GM12878 (cell line): ENCODE measurements around the gene NHERF2. TPM values are rescaled to one million over a fixed set of nuclear protein-coding genes. Genes with fewer than 3 reads are reported as not detected.

Experiments used
- BCL3 ChIP-seq: IDR thresholded peaks from 2 replicates; pipeline ENCODE4 v1.6.1; 2011; ENCODE audit warnings: borderline replicate concordance, low read depth, mild to moderate bottlenecking, moderate library complexity, low read length; ENCODE audit not compliant: insufficient read depth, poor library complexity, severe bottlenecking
- BHLHE40 ChIP-seq, 2 experiments: fragments of 450-650 bp in 1 of 2; IDR thresholded peaks; 2 replicates each; pipeline ENCODE4 v1.6.1; 2011 to 2017; ENCODE audit warnings: low read depth in 2 of 2, borderline replicate concordance in 1 of 2, improper control_type of control experiment in 1 of 2, low read length in 1 of 2, mild to moderate bottlenecking in 1 of 2
- CEBPB ChIP-seq, 2 experiments: fragments of 150-350 bp in 1 of 2; IDR thresholded peaks; 2 replicates each; pipeline ENCODE4 v1.6.1; 2012 to 2014; ENCODE audit warnings: low read depth in 2 of 2, low read length in 2 of 2, borderline replicate concordance in 1 of 2, inconsistent platforms in 1 of 2
- CUX1 ChIP-seq: IDR thresholded peaks from 2 replicates; pipeline ENCODE4 v1.6.1; 2012; ENCODE audit warnings: improper control_type of control experiment, low read depth, low read length; ENCODE audit not compliant: insufficient replicate concordance
- ETV6 ChIP-seq, 2 experiments: fragments of 450-650 bp in 1 of 2; IDR thresholded peaks in 1 of 2; conservative IDR thresholded peaks in 1 of 2; 2 replicates each; pipeline ENCODE4 v1.6.1; 2014; ENCODE audit warnings: antibody characterized with exemption in 1 of 2, borderline replicate concordance in 1 of 2, low read depth in 1 of 2, mild to moderate bottlenecking in 1 of 2, moderate library complexity in 1 of 2
- FOS ChIP-seq: IDR thresholded peaks from 3 replicates; pipeline ENCODE4 v1.6.1; 2011; ENCODE audit warnings: borderline replicate concordance; ENCODE audit not compliant: insufficient read length; ENCODE audit errors: extremely low read depth
- GATAD2B ChIP-seq: fragments of 450-650 bp; conservative IDR thresholded peaks from 2 replicates; pipeline ENCODE4 v1.6.1; 2017; ENCODE audit warnings: low read depth, mild to moderate bottlenecking, moderate library complexity
- HDGF ChIP-seq: fragments of 450-650 bp; IDR thresholded peaks from 2 replicates; pipeline ENCODE4 v1.6.1; 2016; ENCODE audit warnings: antibody characterized with exemption
- JUND ChIP-seq: IDR thresholded peaks from 2 replicates; pipeline ENCODE4 v1.6.1; 2012; ENCODE audit warnings: low read depth, mild to moderate bottlenecking, low read length, improper control_type of control experiment, moderate library complexity
- RAD51 ChIP-seq: fragments of 450-650 bp; IDR thresholded peaks from 2 replicates; pipeline ENCODE4 v1.6.1; 2016; ENCODE audit warnings: moderate library complexity, mild to moderate bottlenecking, inconsistent platforms
- RELA ChIP-seq: fragments of 450-650 bp; IDR thresholded peaks from 2 replicates; pipeline ENCODE4 v1.8.0; 2014; ENCODE audit warnings: borderline replicate concordance; ENCODE audit not compliant: partially characterized antibody
- STAT1 ChIP-seq: fragments of 450-650 bp; conservative IDR thresholded peaks from 2 replicates; pipeline ENCODE4 v1.6.1; 2014; ENCODE audit warnings: antibody characterized with exemption, mild to moderate bottlenecking
- ZBED1 ChIP-seq: IDR thresholded peaks from 2 replicates; pipeline ENCODE4 v1.6.1; 2016; ENCODE audit warnings: borderline replicate concordance
- ZBTB40 ChIP-seq: fragments of 450-650 bp; IDR thresholded peaks from 2 replicates; pipeline ENCODE4 v1.6.1; 2016; ENCODE audit warnings: mild to moderate bottlenecking, moderate library complexity, borderline replicate concordance
- ZNF622 ChIP-seq: fragments of 450-650 bp; IDR thresholded peaks from 2 replicates; pipeline ENCODE4 v1.6.1; 2017; ENCODE audit warnings: mild to moderate bottlenecking, inconsistent platforms
- polyA plus RNA-seq, 11 experiments: library from polyadenylated mRNA; depleted of rRNA in 4 of 11; unstranded in 6 of 11; stranded (reverse) in 5 of 11; fragments of >200 nt; fragmentation: Nextera tagmentation in 4 of 11; fragmentation: Illumina TruSeq in 1 of 11; extraction: Ambion mirVana in 4 of 11; extraction: Trizol in 1 of 11; gene quantifications; 1 replicate in 1 of 11; 2 replicates in 10 of 11; pipeline versions ENCODE4 v1.2.1 to v1.2.3, GENCODE V29; 2011 to 2016; ENCODE audit warnings: inconsistent platforms in 2 of 11, missing spikeins in 2 of 11, low read depth in 1 of 11
- total RNA-seq, 4 experiments: library from RNA; depleted of rRNA in 3 of 4; stranded (reverse); fragments of >200 nt in 3 of 4; fragmentation: Illumina TruSeq in 1 of 4; extraction: Trizol in 1 of 4; gene quantifications; 2 replicates each; pipeline versions ENCODE4 v1.2.1 to v1.2.3, GENCODE V29; 2013 to 2021

Gene NHERF2
- total and polyA plus RNA-seq, 10 of the 15 experiments (the other 5 are each of a cell fraction or from before 2014, with no cell fraction given): 0.05 to 0.31 (median 0.08) TPM; not detected in 4

GRCh38 chr16:1983544-1984346 lies 43.0 kb upstream of the NHERF2 start, which contains the start of gene GFER (continued):
- TF ChIP-seq ZBTB40: no peak
- no peak for TF ChIP-seq STAT1
- no peak for TF ChIP-seq FOS
- no peak for TF ChIP-seq RAD51
- TF ChIP-seq ETV6 (conservative IDR thresholded peaks at IDR 0.05 in 1 of 2, IDR thresholded peaks at IDR 0.05 in 1 of 2; ENCODE audit: borderline replicate concordance in 1 of 2, low read depth in 1 of 2): no peak
- TF ChIP-seq CEBPB (IDR thresholded peaks at IDR 0.05; ENCODE audit: borderline replicate concordance in 1 of 2, low read depth in 2 of 2, low read length in 2 of 2): no peak
- no peak for TF ChIP-seq ZBED1
- peak; percentile 45 to 85; a peak in 3 of 4 replicates for TF ChIP-seq BHLHE40 (IDR thresholded peaks at IDR 0.05; ENCODE audit: borderline replicate concordance in 1 of 2, low read depth in 2 of 2, low read length in 1 of 2)
- no peak for TF ChIP-seq CUX1
- no peak for TF ChIP-seq HDGF
- no peak for TF ChIP-seq JUND
- TF ChIP-seq BCL3: peak; percentile 50
- peak; percentile 46 for TF ChIP-seq RELA
- no peak for TF ChIP-seq ZNF622
- TF ChIP-seq GATAD2B: peak; percentile 65
